Esophagus squamous epithelium (tissue), 4 donors: ENCODE data around the gene ABHD13.

Source experiments
- POLR2A ChIP-seq, 4 donors: fragments of 450-650 bp; IDR thresholded peaks; one replicate each; pipeline ENCODE4 v1.6.1; 2017; ENCODE audit warnings: antibody characterized with exemption in 4 of 4, mild to moderate bottlenecking in 4 of 4, moderate library complexity in 3 of 4
- TF ChIP-seq, protein P1 (sequence below), 6 experiments: fragments of 450-650 bp in 4 of 6; fragments of 200-600 bp in 2 of 6; sonication (generic) in 2 of 6; IDR thresholded peaks; one replicate each; pipeline ENCODE4 v1.5.1; 2016 to 2019; ENCODE audit warnings: antibody characterized with exemption in 6 of 6, mild to moderate bottlenecking in 4 of 6, moderate library complexity in 4 of 6

DNA sequence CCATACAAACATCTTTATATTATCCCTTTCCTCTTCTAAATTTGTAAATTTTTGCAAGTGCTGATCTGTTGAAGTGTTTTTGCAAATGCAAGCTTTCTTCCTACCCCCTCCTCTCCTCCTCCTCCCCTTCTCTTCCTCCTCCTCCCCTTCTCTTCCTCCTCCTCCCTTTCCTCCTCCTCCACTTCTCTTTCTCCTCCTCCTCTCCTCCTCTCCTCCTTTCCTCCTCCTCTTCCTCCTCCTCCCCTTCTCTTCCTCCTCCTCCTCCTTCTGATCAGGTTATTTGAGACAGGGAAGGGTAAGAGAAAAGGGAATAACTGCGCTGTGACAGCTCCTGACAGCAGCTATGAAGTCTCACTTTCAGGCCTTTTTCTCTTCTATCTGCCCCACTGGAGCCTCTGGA is 60.3 kb downstream of the ABHD13 start:
- TF ChIP-seq, protein P1, sequence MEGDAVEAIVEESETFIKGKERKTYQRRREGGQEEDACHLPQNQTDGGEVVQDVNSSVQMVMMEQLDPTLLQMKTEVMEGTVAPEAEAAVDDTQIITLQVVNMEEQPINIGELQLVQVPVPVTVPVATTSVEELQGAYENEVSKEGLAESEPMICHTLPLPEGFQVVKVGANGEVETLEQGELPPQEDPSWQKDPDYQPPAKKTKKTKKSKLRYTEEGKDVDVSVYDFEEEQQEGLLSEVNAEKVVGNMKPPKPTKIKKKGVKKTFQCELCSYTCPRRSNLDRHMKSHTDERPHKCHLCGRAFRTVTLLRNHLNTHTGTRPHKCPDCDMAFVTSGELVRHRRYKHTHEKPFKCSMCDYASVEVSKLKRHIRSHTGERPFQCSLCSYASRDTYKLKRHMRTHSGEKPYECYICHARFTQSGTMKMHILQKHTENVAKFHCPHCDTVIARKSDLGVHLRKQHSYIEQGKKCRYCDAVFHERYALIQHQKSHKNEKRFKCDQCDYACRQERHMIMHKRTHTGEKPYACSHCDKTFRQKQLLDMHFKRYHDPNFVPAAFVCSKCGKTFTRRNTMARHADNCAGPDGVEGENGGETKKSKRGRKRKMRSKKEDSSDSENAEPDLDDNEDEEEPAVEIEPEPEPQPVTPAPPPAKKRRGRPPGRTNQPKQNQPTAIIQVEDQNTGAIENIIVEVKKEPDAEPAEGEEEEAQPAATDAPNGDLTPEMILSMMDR (IDR thresholded peaks at IDR 0.05), result no peak
- no peak for TF ChIP-seq POLR2A (IDR thresholded peaks at IDR 0.05)
